WTC11 (cell line): Measurements from ENCODE around the gene NKX6-2. TPM values are rescaled to one million over a fixed set of nuclear protein-coding genes. Genes with fewer than 3 reads are reported as not detected.

ENCODE experiments used
- ATAC-seq: fragments of 200-7000 bp; cut with Tn5 transposase; 2 replicates; pipeline ENCODE4 v1.10.0; 2021; ENCODE audit warnings: mild to moderate bottlenecking, moderate library complexity
- CTCF ChIA-PET: fragments of 300-600 bp; sonication (Branson Sonifier 250); formaldehyde crosslinking; loops from one replicate; lab custom pipeline; 2021; ENCODE audit warnings: antibody characterized with exemption; lab: Charles Lee
- POLR2A ChIA-PET: fragments of 350-600 bp; sonication (Branson Sonifier 250); formaldehyde crosslinking; loops from one replicate; lab custom pipeline; 2021; ENCODE audit warnings: antibody characterized with exemption; lab: Charles Lee
- DNase-seq: peaks from one replicate; pipeline ENCODE4 v3.0.0; 2021; ENCODE audit warnings: low spot score
- H3K27ac Mint-ChIP-seq: 2 replicates; pipeline ENCODE4 v1.8.0; 2021; ENCODE audit warnings: mixed read lengths
- H3K27me3 Mint-ChIP-seq: 2 replicates; pipeline ENCODE4 v1.8.0; 2021; ENCODE audit warnings: low read depth, mild to moderate bottlenecking, moderate library complexity, mixed read lengths
- H3K36me3 Mint-ChIP-seq: 2 replicates; pipeline ENCODE4 v1.8.0; 2021; ENCODE audit warnings: mixed read lengths
- H3K4me1 Mint-ChIP-seq: 2 replicates; pipeline ENCODE4 v1.8.0; 2022; ENCODE audit warnings: mixed read lengths
- H3K4me3 Mint-ChIP-seq: 2 replicates; pipeline ENCODE4 v1.8.0; 2021; ENCODE audit warnings: mild to moderate bottlenecking, moderate library complexity, mixed read lengths
- H3K9me3 Mint-ChIP-seq: 2 replicates; pipeline ENCODE4 v1.8.0; 2021; ENCODE audit warnings: mixed read lengths
- CREM ChIP-seq: sonication (generic); formaldehyde crosslinking; IDR thresholded peaks from 2 replicates; pipeline ENCODE4 v1.8.1; 2022; ENCODE audit warnings: mild to moderate bottlenecking, missing genetic modification reagents, moderate library complexity
- FOXK1 ChIP-seq: sonication (generic); formaldehyde crosslinking; IDR thresholded peaks from 2 replicates; pipeline ENCODE4 v1.8.0; 2022; ENCODE audit warnings: mild to moderate bottlenecking, moderate library complexity, missing genetic modification reagents
- HMGA2 ChIP-seq: fragments of 250-450 bp; sonication (Bioruptor Pico); IDR thresholded peaks from 2 replicates; pipeline ENCODE4 v1.4.0; 2021; ENCODE audit warnings: mild to moderate bottlenecking, moderate library complexity
- RORB ChIP-seq: fragments of 250-450 bp; sonication (Bioruptor Pico); IDR thresholded peaks from 2 replicates; pipeline ENCODE4 v1.9.0; 2021; ENCODE audit warnings: mild to moderate bottlenecking
- SMAD3 ChIP-seq: sonication (generic); formaldehyde crosslinking; IDR thresholded peaks from 2 replicates; pipeline ENCODE4 v1.8.0; 2022; ENCODE audit warnings: missing genetic modification reagents, mild to moderate bottlenecking, borderline replicate concordance
- ZNF121 ChIP-seq: sonication (generic); formaldehyde crosslinking; IDR thresholded peaks from 2 replicates; pipeline ENCODE4 v1.8.0; 2023; ENCODE audit warnings: missing genetic modification reagents
- ZNF232 ChIP-seq: sonication (generic); formaldehyde crosslinking; IDR thresholded peaks from 2 replicates; pipeline ENCODE4 v1.8.0; 2022; ENCODE audit warnings: mild to moderate bottlenecking, missing genetic modification reagents
- total RNA-seq: library from RNA; stranded (reverse); gene quantifications from 3 replicates; pipeline ENCODE4 v1.2.3, GENCODE V29; 2021
- TF ChIP-seq, protein P1 (sequence below): sonication (generic); formaldehyde crosslinking; IDR thresholded peaks from 2 replicates; pipeline ENCODE4 v1.8.1; 2023; ENCODE audit warnings: mild to moderate bottlenecking, moderate library complexity, missing genetic modification reagents
- TF ChIP-seq, protein P2 (sequence below): fragments of 250-450 bp; sonication (Bioruptor Pico); IDR thresholded peaks from 2 replicates; pipeline ENCODE4 v2.1.2; 2022; ENCODE audit warnings: mild to moderate bottlenecking, moderate library complexity
- TF ChIP-seq, protein P3 (sequence below): sonication (generic); formaldehyde crosslinking; conservative IDR thresholded peaks from 2 replicates; pipeline ENCODE4 v1.8.1; 2023; ENCODE audit warnings: mild to moderate bottlenecking, low read depth, missing genetic modification reagents, moderate library complexity
- TF ChIP-seq, protein P4 (sequence below): sonication (generic); formaldehyde crosslinking; IDR thresholded peaks from 2 replicates; pipeline ENCODE4 v1.8.0; 2022; ENCODE audit warnings: missing genetic modification reagents
- TF ChIP-seq, protein P5 (sequence below): fragments of 200-600 bp; IDR thresholded peaks from 2 replicates; pipeline ENCODE4 v1.8.0; 2022; ENCODE audit warnings: antibody characterized with exemption
- TF ChIP-seq, protein P6 (sequence below): sonication (generic); formaldehyde crosslinking; IDR thresholded peaks from 2 replicates; pipeline ENCODE4 v1.8.1; 2022; ENCODE audit warnings: missing genetic modification reagents, borderline replicate concordance
- TF ChIP-seq, protein P7 (sequence below): sonication (generic); formaldehyde crosslinking; IDR thresholded peaks from 2 replicates; pipeline ENCODE4 v1.8.0; 2023; ENCODE audit warnings: missing genetic modification reagents

NKX6-2 gene
- total RNA-seq, 1 experiment from 2014 or later, result 0.15 TPM

DNA sequence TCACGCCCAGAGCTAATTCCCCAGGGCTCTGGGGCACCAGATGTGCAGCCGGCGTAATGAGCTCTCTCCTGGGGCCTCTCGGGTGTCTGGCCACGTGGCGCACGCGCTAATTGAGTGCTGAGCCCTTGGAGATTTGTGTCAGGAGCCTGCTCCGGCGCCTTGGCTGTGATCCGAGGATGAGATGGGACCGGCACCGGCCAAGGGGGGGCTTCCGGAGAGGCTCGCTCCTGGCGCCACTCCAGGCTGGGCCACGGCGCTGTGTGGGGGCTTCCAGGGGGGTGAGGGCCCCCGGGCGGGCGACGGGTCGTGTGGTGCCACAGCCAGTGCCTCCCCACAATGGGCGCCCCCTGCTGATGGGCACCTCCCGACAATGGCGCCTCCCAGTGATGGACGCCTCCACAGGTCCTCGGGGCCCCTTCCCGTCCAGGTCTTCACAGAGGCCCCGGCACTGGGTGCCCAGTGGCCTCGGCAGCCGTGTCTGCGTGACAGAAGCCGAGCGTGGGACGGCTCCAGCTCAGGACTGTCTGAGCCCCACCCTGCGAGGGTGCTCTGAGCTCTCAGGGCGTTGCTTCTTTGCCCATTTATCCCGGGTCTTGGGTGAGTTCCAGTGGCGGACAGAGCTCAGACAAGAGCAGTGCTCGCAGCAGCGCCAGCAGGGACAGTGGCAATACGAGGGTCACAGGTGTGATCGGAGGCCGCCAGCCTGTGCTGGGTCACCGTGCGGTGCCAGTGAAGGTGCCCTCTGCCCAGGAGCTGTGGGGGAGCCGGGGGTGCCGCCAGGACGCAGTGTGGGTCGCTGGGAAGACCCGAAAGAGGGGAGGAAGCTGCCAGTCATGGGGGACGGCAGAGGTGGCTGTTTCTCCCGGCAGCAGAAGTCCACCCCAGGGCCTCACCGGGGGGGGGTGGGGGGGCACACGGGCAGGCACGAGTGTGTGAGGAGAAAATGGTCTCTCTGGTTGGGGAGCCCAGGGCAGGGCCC lies 8.2 kb upstream of the NKX6-2 start (continued):
- TF ChIP-seq, protein P1, sequence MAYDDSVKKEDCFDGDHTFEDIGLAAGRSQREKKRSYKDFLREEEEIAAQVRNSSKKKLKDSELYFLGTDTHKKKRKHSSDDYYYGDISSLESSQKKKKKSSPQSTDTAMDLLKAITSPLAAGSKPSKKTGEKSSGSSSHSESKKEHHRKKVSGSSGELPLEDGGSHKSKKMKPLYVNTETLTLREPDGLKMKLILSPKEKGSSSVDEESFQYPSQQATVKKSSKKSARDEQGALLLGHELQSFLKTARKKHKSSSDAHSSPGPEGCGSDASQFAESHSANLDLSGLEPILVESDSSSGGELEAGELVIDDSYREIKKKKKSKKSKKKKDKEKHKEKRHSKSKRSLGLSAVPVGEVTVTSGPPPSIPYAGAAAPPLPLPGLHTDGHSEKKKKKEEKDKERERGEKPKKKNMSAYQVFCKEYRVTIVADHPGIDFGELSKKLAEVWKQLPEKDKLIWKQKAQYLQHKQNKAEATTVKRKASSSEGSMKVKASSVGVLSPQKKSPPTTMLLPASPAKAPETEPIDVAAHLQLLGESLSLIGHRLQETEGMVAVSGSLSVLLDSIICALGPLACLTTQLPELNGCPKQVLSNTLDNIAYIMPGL, result no peak

DNA sequence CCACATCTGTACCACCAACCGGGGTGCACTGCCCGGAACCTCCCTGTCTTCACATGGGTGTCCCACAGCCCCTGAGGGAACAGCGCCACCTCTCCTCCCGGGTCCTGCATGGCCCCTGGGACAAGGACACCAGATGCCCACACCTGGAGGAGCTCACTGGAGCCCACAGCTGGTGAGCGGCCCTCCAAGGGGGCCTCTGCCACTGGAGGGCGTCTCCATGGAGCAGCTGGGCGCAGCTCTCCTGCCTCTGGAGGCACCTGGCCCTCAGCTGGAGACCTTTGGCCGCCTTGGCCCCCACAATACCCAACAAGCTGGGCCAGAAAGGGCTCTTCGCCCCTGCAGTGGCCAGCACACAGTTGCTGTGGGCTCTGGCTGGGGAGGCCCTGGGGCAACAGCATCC lies 7.3 kb upstream of the NKX6-2 start:
- Mint-ChIP-seq H3K9me3 (no peaks in the 10 kb centered on the region), H3K36me3 (no peaks in the 10 kb centered on the region), H3K27ac (no peak overlapping the region), H3K4me3 (no peak overlapping the region), H3K27me3 (peaks cover 32% of the 10 kb centered on the region), H3K4me1 (no peaks in the 10 kb centered on the region)
- ChIA-PET CTCF (interaction anchor here (0.7 to 2.4 kb wide), 9 partner anchors 10 to 341 kb away, joined by 3 to 10 read pairs (median 3); no protein-coding TSS in a partner anchor), POLR2A (no interaction called here)
- no peak for DNase-seq
- TF ChIP-seq ZNF232 (CRISPR knock-in tag), result no peak
- TF ChIP-seq, protein P2, sequence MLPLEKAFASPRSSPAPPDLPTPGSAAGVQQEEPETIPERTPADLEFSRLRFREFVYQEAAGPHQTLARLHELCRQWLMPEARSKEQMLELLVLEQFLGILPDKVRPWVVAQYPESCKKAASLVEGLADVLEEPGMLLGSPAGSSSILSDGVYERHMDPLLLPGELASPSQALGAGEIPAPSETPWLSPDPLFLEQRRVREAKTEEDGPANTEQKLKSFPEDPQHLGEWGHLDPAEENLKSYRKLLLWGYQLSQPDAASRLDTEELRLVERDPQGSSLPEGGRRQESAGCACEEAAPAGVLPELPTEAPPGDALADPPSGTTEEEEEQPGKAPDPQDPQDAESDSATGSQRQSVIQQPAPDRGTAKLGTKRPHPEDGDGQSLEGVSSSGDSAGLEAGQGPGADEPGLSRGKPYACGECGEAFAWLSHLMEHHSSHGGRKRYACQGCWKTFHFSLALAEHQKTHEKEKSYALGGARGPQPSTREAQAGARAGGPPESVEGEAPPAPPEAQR (CRISPR knock-in tag), result no peak
- TF ChIP-seq FOXK1 (CRISPR knock-in tag), result no peak
- TF ChIP-seq HMGA2 (CRISPR knock-in tag), result no peak
- no peak for TF ChIP-seq RORB (CRISPR knock-in tag)
- TF ChIP-seq, protein P3, sequence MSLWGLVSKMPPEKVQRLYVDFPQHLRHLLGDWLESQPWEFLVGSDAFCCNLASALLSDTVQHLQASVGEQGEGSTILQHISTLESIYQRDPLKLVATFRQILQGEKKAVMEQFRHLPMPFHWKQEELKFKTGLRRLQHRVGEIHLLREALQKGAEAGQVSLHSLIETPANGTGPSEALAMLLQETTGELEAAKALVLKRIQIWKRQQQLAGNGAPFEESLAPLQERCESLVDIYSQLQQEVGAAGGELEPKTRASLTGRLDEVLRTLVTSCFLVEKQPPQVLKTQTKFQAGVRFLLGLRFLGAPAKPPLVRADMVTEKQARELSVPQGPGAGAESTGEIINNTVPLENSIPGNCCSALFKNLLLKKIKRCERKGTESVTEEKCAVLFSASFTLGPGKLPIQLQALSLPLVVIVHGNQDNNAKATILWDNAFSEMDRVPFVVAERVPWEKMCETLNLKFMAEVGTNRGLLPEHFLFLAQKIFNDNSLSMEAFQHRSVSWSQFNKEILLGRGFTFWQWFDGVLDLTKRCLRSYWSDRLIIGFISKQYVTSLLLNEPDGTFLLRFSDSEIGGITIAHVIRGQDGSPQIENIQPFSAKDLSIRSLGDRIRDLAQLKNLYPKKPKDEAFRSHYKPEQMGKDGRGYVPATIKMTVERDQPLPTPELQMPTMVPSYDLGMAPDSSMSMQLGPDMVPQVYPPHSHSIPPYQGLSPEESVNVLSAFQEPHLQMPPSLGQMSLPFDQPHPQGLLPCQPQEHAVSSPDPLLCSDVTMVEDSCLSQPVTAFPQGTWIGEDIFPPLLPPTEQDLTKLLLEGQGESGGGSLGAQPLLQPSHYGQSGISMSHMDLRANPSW (CRISPR knock-in tag), result no peak
- no peak for TF ChIP-seq CREM (CRISPR knock-in tag)
- TF ChIP-seq, protein P4, sequence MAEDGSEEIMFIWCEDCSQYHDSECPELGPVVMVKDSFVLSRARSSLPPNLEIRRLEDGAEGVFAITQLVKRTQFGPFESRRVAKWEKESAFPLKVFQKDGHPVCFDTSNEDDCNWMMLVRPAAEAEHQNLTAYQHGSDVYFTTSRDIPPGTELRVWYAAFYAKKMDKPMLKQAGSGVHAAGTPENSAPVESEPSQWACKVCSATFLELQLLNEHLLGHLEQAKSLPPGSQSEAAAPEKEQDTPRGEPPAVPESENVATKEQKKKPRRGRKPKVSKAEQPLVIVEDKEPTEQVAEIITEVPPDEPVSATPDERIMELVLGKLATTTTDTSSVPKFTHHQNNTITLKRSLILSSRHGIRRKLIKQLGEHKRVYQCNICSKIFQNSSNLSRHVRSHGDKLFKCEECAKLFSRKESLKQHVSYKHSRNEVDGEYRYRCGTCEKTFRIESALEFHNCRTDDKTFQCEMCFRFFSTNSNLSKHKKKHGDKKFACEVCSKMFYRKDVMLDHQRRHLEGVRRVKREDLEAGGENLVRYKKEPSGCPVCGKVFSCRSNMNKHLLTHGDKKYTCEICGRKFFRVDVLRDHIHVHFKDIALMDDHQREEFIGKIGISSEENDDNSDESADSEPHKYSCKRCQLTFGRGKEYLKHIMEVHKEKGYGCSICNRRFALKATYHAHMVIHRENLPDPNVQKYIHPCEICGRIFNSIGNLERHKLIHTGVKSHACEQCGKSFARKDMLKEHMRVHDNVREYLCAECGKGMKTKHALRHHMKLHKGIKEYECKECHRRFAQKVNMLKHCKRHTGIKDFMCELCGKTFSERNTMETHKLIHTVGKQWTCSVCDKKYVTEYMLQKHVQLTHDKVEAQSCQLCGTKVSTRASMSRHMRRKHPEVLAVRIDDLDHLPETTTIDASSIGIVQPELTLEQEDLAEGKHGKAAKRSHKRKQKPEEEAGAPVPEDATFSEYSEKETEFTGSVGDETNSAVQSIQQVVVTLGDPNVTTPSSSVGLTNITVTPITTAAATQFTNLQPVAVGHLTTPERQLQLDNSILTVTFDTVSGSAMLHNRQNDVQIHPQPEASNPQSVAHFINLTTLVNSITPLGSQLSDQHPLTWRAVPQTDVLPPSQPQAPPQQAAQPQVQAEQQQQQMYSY (CRISPR knock-in tag), result no peak
- no peak for ATAC-seq

DNA sequence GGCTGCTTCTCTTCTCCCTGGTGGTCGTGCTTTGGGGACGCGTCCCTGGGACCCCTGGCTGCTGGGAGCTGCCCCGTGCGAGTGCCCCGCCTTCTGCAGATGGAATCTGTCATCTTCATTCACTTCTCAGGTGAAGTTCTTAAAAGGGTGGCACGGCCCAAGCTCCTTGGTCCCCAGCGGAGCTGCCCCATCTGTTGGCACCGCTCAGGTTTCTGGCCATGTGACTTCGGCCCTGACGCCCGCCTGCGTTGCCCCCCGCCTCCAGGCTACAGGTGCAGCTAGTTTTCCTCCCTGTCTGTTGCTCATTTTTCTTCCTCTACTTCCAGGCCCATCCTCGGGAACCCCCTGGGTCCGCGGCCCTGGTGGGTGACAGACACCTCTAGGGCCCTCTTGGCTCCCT lies 6.8 kb upstream of the NKX6-2 start:
- ATAC-seq (no peak), DNase-seq (no peak)
- Mint-ChIP-seq H3K9me3 (no peaks in the 10 kb centered on the region), H3K36me3 (no peaks in the 10 kb centered on the region), H3K27me3 (peaks cover 36% of the 10 kb centered on the region), H3K4me3 (no peak overlapping the region), H3K4me1 (no peaks in the 10 kb centered on the region), H3K27ac (no peak overlapping the region)
- CTCF ChIA-PET, result interaction anchor here (0.8 to 2.4 kb wide), 5 partner anchors 10 to 138 kb away, joined by 3 to 10 read pairs (median 3); no protein-coding TSS in a partner anchor
- POLR2A ChIA-PET, result no interaction called here
- TF ChIP-seq, protein P5, sequence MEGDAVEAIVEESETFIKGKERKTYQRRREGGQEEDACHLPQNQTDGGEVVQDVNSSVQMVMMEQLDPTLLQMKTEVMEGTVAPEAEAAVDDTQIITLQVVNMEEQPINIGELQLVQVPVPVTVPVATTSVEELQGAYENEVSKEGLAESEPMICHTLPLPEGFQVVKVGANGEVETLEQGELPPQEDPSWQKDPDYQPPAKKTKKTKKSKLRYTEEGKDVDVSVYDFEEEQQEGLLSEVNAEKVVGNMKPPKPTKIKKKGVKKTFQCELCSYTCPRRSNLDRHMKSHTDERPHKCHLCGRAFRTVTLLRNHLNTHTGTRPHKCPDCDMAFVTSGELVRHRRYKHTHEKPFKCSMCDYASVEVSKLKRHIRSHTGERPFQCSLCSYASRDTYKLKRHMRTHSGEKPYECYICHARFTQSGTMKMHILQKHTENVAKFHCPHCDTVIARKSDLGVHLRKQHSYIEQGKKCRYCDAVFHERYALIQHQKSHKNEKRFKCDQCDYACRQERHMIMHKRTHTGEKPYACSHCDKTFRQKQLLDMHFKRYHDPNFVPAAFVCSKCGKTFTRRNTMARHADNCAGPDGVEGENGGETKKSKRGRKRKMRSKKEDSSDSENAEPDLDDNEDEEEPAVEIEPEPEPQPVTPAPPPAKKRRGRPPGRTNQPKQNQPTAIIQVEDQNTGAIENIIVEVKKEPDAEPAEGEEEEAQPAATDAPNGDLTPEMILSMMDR, result no peak
- TF ChIP-seq, protein P6, sequence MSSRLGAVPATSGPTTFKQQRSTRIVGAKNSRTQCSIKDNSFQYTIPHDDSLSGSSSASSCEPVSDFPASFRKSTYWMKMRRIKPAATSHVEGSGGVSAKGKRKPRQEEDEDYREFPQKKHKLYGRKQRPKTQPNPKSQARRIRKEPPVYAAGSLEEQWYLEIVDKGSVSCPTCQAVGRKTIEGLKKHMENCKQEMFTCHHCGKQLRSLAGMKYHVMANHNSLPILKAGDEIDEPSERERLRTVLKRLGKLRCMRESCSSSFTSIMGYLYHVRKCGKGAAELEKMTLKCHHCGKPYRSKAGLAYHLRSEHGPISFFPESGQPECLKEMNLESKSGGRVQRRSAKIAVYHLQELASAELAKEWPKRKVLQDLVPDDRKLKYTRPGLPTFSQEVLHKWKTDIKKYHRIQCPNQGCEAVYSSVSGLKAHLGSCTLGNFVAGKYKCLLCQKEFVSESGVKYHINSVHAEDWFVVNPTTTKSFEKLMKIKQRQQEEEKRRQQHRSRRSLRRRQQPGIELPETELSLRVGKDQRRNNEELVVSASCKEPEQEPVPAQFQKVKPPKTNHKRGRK, result no peak
- TF ChIP-seq, protein P7, sequence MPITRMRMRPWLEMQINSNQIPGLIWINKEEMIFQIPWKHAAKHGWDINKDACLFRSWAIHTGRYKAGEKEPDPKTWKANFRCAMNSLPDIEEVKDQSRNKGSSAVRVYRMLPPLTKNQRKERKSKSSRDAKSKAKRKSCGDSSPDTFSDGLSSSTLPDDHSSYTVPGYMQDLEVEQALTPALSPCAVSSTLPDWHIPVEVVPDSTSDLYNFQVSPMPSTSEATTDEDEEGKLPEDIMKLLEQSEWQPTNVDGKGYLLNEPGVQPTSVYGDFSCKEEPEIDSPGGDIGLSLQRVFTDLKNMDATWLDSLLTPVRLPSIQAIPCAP (CRISPR knock-in tag), result no peak
- TF ChIP-seq SMAD3 (CRISPR knock-in tag) (no peak), ZNF121 (CRISPR knock-in tag) (no peak)
